Activated CD8-positive, alpha-beta memory T cell treated with anti-CD3 and anti-CD28 coated beads, Interleukin-2, amount 50 U/mL, for 1 hour (primary cell): ENCODE measurements around the gene RAPGEF6.
"Not testable (repeated sequence)": the region's sequence is repeated elsewhere in the genome, so short reads cannot be mapped to it uniquely, and the experiment has no call there.

Experiments used
- DNase-seq: peaks from one replicate; pipeline ENCODE4 v3.0.0-alpha.2; 2020; ENCODE audit errors: extremely low read depth

RAPGEF6 gene

DNA sequence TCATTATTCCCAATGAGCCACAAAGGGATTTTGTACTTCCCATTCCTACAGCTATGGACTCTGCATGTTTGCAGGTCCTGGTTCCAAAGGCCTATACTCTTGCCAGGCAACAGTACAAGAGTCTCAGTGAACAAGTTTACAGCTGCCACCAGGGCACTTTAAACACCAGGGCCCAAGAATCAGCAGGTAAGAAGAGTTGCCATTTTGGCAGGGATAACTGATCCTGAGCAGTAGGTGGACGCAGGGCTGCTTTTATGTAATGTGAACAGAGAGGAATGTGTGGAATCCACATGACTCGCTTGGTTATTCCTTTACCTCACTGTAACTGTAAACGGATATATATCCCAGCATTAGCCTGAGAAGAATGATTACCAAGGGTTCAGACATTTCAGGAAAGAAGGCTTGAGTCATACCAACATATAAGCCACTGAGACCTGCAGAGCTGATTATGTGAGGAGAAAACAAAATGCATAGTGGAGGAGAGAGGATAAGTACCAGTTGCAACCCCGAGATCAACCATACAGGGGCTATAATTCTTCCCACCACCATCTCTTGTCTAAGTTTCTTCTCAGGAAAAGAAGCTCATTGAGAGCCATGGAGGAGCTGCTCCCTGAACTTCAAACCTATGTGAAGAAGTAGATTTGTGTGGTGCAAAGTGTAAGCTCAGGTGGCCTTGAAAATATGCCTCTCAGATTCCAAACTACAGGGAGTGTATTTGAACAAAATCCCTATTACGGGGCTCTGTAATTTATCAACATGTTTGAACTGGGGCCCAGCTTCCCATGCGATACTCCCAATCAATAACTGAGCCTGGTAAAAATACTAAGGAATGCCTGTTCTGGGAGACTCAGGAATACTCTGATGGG is 24.6 kb downstream of the RAPGEF6 start:
- no peak for DNase-seq

DNA sequence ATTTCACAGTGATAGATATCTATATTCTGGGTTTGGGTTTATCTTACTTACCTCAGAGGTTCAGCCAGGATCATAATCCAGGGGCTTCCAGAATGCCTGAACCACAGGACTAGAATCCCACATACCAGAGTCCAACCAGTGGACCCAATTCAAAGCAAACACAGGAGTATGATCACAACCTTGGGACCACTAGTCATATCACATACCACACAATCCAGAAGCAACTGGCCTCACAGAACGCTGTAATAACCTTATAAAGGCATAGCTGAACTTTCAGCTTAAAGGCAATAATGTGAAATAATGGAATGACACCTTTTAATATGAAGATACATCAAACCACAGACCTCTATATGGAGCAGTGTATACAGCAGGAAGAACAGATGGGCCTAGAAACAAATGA is 25.3 kb downstream of the RAPGEF6 start:
- no peak for DNase-seq

DNA sequence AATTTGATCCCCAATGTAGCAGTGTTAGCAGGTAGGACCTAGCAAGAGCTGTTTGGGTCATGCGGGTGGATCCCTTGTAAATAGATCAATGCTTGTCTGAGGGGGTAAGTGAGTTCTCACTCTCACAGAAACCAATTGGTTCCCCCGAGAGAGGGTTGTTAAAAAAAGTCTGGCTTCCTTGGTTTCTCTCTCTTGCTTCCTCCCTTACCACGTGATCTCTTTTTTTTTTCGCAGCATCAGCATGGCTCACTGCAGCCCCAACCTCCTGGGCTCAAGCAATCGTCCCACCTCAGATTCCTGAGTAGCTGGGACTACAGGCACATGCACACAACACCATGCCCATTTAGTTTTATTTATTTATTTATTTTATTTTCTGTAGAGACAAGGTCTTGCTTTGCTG is 26.4 kb downstream of the RAPGEF6 start:
- DNase-seq = no peak

DNA sequence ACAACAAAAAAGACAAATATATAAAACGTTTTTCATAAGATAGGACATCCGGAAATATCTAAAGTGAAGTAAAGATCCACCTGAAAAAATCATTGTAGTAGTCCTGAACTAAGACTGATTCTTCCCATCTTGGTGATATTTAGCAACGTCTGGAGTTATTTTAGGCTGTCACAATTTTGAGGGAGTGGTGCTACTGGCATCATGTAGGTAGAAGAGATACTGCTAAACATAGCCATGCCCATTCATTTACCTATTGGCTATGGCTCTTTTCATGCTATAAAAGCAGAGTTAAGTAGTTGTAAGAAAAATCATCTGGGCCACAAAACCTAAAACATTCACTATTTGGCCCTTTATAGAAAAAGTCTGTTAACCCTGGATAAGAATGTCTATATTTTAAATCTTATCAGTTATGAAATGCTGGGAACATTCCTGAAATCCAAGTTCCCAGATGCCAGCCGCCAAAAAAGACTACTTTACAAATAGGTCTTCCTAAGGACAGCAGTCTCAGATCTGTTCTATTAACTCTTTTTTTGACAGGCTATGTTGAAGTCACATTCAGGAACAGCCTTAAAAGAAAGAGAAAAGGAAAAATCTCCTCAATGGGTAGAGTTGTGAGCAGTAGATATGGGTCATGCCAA is 27.0 kb downstream of the RAPGEF6 start:
- no peak for DNase-seq

DNA sequence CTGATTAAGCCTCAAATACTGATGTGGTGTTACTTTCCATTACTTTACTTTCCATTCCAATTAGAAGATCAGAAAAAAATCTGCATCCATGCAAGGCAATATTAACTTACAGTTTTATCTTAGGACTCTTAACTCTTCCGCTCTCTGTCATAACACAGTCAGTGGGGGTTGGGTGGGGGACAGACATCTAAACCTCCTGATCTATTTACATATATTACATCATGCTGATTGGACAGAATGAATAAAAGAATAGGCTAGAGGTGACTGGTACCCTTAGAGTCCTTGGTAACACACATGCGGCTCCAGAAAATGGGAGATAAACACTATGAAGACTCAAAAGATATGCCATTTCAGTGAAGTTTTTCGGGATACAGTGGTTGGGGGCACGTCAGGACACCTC is 27.6 kb downstream of the RAPGEF6 start:
- DNase-seq = no peak

DNA sequence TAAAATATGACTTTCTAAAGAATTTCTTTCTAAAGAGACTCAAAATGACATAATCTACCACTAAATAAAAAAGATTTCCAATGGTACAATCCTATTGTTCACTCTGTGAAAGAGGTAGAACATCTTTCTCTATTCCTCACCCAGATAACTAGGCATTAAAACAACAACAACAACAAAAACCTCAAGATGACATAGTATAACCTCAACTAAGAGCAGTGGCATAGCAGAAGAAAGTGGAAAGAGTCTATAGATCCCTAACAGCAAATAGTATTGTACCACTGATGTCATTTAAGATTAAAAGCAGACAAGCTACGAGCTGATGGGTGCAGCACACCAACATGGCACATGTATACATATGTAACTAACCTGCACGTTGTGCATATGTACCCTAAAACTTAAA is 29.9 kb downstream of the RAPGEF6 start:
- no peak for DNase-seq

DNA sequence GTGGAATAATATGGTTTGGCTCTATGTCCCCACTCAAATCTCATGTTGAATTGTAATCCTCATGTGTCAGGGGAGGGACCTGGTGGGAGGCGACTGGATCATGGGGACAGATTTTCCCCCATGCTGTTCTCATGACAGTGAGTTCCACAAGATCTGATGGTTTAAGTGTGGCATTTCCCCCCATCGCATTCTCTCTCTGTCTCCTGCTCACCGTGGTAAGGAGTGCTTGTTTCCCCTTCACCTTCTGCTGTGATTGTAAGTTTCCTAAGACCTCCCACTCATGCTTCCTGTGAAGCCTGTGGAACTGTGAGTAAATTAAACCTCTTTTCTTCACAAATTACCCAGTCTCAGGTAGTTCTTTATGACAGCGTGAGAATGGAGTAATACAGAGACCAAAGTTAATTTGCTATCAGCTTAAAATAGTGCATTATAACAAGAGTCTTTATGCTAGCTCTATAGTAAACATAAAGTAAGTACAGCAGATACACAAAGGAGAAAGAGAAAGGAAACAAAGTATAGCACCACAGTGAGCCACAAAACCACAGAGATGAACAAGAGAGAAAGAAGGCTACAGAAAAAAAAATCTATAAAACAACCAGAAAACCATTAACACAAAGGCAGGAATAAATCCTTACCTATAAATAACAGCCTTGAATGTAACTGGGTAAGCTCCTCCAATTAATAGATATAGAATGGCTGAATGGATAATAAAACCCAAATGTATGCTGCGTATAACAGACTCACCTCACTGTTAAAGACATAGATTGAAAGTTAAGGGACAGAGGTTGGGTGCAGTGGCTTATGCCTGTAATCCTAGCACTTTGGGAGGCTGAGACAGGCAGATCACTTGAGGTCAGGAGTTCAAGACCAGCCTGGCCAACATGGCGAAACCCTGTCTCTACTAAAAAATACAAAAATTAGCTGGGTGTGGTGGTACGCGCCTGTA is 39.7 kb downstream of the RAPGEF6 start:
- DNase-seq = no peak

DNA sequence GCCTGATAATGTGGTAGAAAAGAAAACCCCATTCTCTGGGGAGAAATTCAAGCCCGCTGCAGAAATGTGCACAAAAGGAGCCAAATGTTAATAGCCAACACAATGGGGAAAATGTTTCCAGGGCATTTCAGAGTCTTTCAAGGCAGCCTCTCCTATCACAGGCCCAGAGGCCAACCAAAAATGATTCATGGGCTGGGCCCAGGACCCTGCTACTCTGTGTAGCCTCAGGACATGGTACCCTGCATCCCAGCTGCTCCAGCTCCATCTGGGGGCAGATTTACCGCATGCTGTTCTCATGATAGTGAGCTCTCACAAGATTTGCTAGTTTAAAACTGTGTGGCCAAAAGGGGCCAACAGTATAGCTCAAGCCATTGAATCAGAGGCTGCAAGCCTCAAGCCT is 41.1 kb downstream of the RAPGEF6 start:
- no peak for DNase-seq

DNA sequence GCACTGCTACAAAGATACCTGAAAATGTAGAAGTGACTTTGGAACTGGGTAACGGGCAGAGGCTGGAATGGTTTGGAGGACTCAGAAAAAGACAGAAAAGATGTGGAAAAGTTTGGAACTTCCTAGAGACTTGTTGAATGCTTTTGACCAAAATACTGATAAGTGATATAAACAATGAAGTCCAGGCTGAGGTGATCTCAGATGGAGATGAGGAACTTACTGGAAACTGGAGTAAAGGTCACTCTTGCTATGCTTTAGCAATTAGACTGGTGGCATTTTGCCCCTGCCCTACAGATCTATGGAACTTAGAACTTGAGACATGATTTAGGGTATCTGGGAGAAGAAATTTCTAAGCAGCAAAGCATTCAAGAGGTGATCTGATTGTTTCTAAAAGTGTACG is 41.6 kb downstream of the RAPGEF6 start:
- not testable (repeated sequence) for DNase-seq

DNA sequence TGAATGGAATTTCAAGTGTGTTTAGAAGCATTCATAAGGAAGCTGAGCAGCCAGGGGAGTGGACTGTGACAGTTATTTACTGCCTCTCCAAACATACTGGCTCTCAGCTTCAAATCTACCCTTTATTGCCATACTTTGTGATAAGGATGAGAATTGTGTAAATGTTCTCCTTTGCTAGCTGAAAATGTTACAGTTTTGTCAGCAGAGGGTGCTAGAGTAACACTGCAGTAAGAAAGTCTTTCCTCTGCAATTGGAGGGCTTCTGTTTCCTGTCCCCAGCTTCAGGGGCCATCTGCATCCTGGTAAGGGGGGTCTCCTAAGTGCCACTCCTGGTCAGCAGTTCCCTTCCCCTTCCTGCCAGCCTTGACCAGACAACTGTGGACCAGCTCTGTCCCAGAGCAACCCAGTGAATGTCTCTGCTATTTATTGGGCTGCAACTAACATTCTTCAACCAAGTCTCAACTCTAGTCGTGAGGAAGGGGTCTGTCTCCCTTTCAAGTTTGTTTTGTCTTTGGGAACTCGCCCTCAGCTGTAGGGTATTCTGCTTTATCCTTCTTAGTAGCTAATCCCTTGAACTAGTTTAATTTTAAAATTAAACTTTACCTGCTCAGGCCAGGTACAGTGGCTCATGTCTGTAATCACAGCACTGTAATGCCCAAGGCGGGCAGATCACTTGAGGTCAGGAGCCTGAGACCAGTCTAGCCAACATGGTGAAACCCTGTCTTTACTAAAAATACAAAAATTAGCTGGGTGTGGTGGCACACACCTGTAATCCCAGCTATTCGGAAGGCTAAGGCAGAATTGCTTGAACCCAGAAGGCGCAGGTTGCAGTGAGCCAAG is 45.3 kb downstream of the RAPGEF6 start:
- peak; percentile 9 for DNase-seq

DNA sequence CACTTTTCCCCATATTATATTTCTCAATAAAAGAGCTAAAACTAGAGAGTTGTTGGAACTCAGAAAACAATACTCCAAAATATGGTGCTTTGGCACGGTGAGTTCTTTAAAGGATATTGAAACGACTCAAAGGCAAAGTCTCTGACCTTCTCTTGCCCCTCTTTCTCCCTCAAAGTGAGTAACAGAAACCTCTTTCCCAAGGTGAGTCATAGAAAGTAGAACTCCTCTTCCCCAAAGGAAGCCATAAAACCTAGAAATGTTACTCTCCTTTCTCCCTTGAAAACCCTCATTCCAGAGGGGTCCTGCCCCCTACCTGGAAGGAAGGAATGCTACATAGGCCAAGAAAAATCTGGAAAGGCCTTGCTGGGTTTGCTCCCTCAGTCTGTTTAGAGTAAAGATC is 47.5 kb downstream of the RAPGEF6 start:
- no peak for DNase-seq

DNA sequence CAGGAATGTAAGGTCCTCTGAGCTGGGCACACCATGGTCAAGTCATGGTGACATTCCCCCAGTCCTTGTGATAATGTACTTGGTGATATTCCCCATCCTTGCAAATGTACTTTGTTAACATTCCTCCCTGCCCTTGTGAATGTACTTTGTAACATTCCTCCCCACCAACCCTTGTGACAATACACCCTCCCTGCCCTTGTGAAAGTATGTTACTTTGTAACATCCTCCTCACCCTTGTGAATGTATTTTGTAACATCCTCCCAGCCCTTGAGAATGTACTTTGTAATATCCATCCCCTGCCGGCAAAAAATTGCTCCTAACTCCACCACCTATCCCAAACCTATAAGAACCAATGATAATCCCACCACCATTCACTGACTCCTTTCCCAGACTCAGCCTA is 53.3 kb downstream of the RAPGEF6 start:
- DNase-seq = no peak

DNA sequence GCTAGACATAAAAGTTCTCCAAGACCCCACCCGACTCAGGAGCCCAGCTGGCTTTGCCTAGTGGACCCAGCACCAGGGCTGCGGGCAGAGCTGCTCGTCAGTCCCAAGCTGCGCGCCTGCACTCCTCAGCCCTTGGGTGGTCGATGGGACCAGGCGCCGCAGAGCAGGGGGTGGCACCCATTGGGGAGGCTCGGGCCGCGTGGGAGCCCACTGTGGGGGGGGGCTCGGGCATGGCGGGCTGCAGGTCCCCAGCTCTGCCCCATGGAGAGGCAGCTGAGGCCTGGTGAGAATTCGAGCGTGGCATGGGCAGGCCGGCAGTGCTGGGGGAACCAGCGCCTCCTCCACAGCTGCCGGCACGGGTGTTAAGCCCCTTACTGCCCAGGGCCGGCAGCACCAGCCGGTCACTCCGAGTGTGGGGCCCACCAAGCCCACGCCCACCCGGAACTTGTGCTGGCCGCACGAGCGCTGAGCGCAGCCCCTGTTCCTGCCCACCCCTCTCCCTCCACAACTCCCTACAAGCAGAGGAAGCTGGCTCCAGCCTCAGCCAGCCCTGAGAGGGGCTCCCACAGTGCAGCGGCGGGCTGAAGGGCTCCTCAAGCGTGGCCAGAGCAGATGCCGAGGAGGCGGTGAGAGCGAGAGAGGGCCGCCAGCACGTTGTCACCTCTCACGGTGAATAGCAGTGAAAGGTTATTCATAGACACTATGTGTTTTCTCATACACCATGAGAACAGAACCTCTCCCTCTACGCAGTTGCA is 54.9 kb downstream of the RAPGEF6 start:
- no peak for DNase-seq

DNA sequence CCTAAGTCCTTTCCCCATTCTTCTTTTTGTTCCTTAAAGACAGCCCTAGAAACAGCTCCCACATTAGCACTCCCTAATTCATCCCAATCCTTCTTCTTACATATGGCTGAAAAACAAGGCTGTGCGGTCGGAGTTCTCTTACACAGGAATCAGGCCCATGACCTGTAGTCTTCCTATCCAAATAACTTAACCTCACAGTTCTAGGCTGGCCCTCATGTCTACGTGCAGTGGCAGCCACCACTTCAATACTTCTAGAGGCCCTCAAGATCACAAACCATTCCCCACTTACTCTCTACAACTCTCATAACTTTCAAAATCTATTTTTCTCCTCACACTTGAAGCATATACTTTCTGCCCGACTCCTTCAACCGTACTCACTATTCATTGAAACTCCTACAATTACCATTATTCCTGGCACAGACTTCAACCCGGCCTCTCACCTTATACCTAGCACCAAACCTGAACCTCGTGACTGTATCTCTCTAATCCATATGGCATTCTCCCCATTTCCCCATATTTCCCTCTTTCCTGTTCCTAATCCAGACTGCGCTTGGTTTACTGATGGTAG is 59.3 kb downstream of the RAPGEF6 start:
- DNase-seq = no peak

DNA sequence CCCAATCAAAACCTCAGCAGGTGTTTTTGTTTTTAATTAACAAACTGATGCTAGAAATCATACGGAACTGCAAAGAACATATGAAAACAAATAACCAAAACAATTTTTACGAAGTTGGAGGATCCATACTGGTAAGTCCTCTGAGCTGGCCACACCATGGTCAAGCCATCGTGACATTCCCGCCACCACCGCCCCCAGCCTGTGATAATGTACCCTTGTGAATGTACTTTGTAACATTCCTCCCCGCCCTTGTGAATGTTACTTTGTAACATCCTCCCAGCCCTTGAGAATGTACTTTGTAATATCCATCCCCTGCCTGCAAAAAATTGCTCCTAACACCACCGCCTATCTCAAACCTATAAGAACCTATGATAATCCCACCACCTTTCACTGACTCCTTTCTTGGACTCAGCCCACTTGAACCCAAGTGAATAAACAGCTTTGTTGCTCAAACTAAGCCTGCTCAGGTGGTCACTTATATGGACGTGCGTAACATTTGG is 63.3 kb downstream of the RAPGEF6 start:
- no peak for DNase-seq

DNA sequence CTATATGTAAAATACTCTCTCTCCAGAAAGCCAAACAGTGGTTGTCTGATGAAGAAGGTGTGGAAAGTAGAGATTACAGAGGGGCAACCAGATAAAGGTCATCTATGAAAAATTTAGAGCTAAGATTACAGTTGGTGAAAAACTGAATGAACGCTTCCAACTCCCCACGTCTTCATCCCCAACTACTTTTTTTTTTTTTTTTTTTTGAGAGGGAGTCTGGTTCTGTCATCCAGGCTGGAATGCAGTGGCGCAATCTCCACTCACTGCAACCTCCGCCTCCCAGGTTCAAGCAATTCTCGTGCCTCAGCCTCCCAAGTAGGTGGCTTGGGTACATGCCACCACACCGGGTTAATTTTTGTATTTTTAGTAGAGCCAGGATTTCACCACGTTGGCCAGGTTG is 64.3 kb downstream of the RAPGEF6 start:
- no peak for DNase-seq

DNA sequence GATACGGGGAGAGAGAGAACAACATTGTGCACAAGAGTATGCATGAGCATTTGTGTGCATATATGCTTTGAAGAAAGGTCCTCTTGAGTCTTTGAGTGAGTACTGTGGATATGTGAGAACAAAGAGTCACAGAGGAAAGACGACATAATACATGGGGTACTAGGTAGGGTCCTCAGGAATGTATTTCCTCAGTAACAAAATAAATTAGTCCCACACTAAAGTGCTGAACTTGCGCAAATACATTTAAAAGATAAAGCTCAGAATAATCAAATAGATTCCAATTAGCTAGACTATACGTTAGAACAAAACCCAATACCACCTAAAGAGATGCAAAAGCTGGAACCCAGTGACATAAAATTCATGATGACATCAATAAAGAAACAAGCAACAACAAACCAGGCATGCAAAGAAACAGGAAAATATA is 70.8 kb downstream of the RAPGEF6 start:
- no peak for DNase-seq

DNA sequence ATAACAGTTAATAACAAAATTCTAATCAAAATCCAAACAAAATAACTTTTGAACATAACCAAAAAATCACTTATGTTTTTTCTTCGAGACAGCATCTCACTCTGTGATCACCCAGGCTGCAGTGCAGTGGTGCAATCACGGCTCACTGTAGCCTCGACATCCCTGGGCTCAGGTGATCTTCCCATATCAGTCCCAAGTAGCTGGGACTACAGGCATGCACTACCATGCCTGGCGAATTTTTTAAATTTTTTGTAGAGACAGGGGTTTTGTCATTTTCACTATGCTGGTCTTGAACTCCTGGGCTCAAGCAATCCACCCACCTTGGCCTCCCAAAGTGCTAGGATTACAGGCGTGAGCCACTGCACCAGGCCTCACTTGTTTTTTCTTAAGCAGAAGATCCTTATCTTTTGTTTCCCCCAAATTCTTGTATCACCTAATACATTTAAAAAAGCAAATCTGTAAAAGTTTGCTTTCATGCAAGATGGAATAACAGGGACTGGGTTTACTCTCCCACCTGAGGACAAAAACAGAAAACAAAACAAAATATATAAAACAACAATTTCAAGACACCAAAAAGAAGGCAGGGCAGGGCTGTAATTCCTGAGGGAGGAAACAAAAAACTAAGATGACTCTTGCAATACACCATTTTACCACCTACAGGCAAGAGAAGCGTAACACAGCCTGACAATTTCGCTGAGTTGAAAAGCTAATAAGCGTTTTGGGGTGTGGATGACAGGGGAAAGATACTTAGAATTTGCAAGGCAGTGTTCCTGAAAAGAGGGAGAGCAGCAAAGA is 71.4 kb downstream of the RAPGEF6 start:
- no peak for DNase-seq

DNA sequence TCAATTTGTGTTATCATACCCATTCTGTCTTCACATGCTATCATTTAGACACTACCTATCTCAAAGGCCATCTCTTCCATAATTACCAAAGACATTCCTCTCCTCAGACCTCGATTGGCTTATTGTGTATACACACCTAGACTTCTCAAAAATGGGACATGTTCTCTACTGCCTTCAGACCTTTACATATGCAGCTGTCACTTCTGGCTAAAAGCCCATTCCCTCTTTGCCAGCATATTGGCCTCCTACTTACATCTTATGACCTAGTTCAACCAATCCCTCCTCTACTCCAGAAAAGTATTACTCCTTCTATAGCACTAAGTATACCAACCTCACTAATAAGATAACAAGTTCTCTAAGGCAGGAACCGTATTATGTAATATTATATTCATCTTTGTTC is 84.4 kb downstream of the RAPGEF6 start:
- no peak for DNase-seq
